Keratinocyte (primary cell): Measurements from ENCODE around the gene PERCC1. TPM values are rescaled to one million over a fixed set of nuclear protein-coding genes. Genes with fewer than 3 reads are reported as not detected.

ENCODE experiments used
- DNase-seq: peaks from one replicate; pipeline ENCODE4 v3.0.0-alpha.2; 2011; ENCODE audit warnings: low read depth, missing footprints, low spot score
- FAIRE-seq: peaks from 2 replicates; lab custom pipeline; 2011; peaks lifted over from hg19 to GRCh38; lab: Jason Lieb, UNC
- H2AFZ ChIP-seq: 2 replicates; pipeline ENCODE4 v1.6.0; 2012; ENCODE audit warnings: low read length, control low read depth, inconsistent platforms; ENCODE audit not compliant: control insufficient read depth
- H3K27ac ChIP-seq: 2 replicates; pipeline ENCODE4 v1.5.1; 2011; ENCODE audit warnings: low read length; ENCODE audit not compliant: control insufficient read depth, insufficient read depth
- H3K27me3 ChIP-seq: 3 replicates; pipeline ENCODE4 v1.6.0; 2011; ENCODE audit warnings: low read length; ENCODE audit not compliant: control insufficient read depth, insufficient read depth; ENCODE audit errors: extremely low read depth
- H3K36me3 ChIP-seq, 2 experiments: 2 replicates in 1 of 2; 3 replicates in 1 of 2; pipeline ENCODE4 v1.5.1; 2011; ENCODE audit warnings: low read length in 2 of 2, mild to moderate bottlenecking in 1 of 2; ENCODE audit not compliant: control insufficient read depth in 2 of 2, insufficient read depth in 2 of 2; ENCODE audit errors: extremely low read depth in 1 of 2
- H3K4me1 ChIP-seq: 3 replicates; pipeline ENCODE4 v1.5.1; 2011; ENCODE audit warnings: low read length; ENCODE audit not compliant: control insufficient read depth, insufficient read depth; ENCODE audit errors: extremely low read depth
- H3K4me2 ChIP-seq: 3 replicates; pipeline ENCODE4 v1.6.0; 2011; ENCODE audit warnings: low read depth, low read length; ENCODE audit not compliant: control insufficient read depth, insufficient read depth; ENCODE audit errors: extremely low read depth
- H3K4me3 ChIP-seq, 3 experiments: fragments of 200-600 bp in 1 of 3; sonication (generic) in 1 of 3; 2 replicates in 2 of 3; 3 replicates in 1 of 3; pipeline ENCODE4 v1.5.1; 2011 to 2016; ENCODE audit warnings: low read length in 3 of 3, mild to moderate bottlenecking in 3 of 3, control low read depth in 2 of 3, inconsistent platforms in 1 of 3, low read depth in 1 of 3, mixed read lengths in 1 of 3, mixed run types in 1 of 3, moderate library complexity in 1 of 3; ENCODE audit not compliant: control insufficient read depth in 2 of 3, insufficient read depth in 2 of 3; ENCODE audit errors: extremely low read depth in 1 of 3
- H3K79me2 ChIP-seq: 2 replicates; pipeline ENCODE4 v1.6.0; 2012; ENCODE audit warnings: low read length; ENCODE audit not compliant: control insufficient read depth, insufficient read depth
- H3K9ac ChIP-seq: 3 replicates; pipeline ENCODE4 v1.6.0; 2011; ENCODE audit warnings: low read length; ENCODE audit not compliant: control insufficient read depth, insufficient read depth; ENCODE audit errors: extremely low read depth
- H3K9me1 ChIP-seq: 3 replicates; pipeline ENCODE4 v1.6.0; 2011; ENCODE audit warnings: low read length; ENCODE audit not compliant: control insufficient read depth, insufficient read depth; ENCODE audit errors: extremely low read depth
- H3K9me3 ChIP-seq: 2 replicates; pipeline ENCODE4 v1.5.1; 2012; ENCODE audit warnings: low read depth, low read length; ENCODE audit not compliant: control insufficient read depth
- H4K20me1 ChIP-seq: 3 replicates; pipeline ENCODE4 v1.6.0; 2011; ENCODE audit warnings: low read length; ENCODE audit not compliant: control insufficient read depth, insufficient read depth; ENCODE audit errors: extremely low read depth
- CTCF ChIP-seq, 3 experiments: IDR thresholded peaks in 1 of 3; conservative IDR thresholded peaks in 1 of 3; optimal IDR thresholded peaks in 1 of 3; 2 replicates in 2 of 3; 3 replicates in 1 of 3; pipeline versions ENCODE3 to v1.5.1; 2011; ENCODE audit warnings: low read length in 3 of 3, mild to moderate bottlenecking in 3 of 3, moderate library complexity in 2 of 3, control low read depth in 1 of 3, inconsistent platforms in 1 of 3; ENCODE audit not compliant: insufficient read depth in 2 of 3; ENCODE audit errors: extremely low read depth in 1 of 3
- EZH2 ChIP-seq: IDR thresholded peaks from one replicate; pipeline ENCODE4 v1.6.1; 2012; ENCODE audit warnings: inconsistent platforms, mild to moderate bottlenecking, low read length, moderate library complexity
- dilution Hi-C: fragments of 300-500 bp; cut with MboI; formaldehyde crosslinking; loops from one replicate; pipeline ENCODE4 v1.7.0; 2020; ENCODE audit warnings: low sequenced_read_pairs; ENCODE audit not compliant: extremely low pct_ligation_motif_present
- polyA plus RNA-seq, 5 experiments: library from polyadenylated mRNA; depleted of rRNA in 3 of 5; stranded (reverse) in 3 of 5; stranded (forward) in 1 of 5; unstranded in 1 of 5; fragments of >200 nt; gene quantifications; 1 replicate in 1 of 5; 2 replicates in 3 of 5; 3 replicates in 1 of 5; pipeline versions ENCODE4 v1.2.1 to v1.2.3, GENCODE V29; 2011 to 2012; ENCODE audit warnings: missing spikeins in 2 of 5, low read depth in 1 of 5, low replicate concordance in 1 of 5

The PERCC1 gene
- polyA plus RNA-seq, 1 donor (not counting 4 experiments of a cell fraction or from before 2014, with no cell fraction given): not detected

GRCh38 chr16:1453316-1453715 is 22.4 kb downstream of the PERCC1 start:
- FAIRE-seq (no peak), DNase-seq (no peak)
- Histone ChIP-seq H2AFZ (no peak overlapping the region), H3K27me3 (no peaks in the 10 kb centered on the region), H3K4me1 (no peaks in the 10 kb centered on the region), H3K27ac (no peak overlapping the region), H3K9me3 (no peaks in the 10 kb centered on the region), H3K36me3 (peaks cover 0 to 29% of the 10 kb centered on the region in 2 experiments), H3K9me1 (no peaks in the 10 kb centered on the region), H3K4me3 (no peak overlapping the region), H3K9ac (no peak overlapping the region), H4K20me1 (no peaks in the 10 kb centered on the region), H3K4me2 (no peak overlapping the region), H3K79me2 (no peaks in the 10 kb centered on the region)
- TF ChIP-seq CTCF (optimal IDR thresholded peaks at IDR 0.05 in 1 of 3, IDR thresholded peaks at IDR 0.05 in 1 of 3, conservative IDR thresholded peaks at IDR 0.05 in 1 of 3; ENCODE audit: extremely low read depth in 1 of 3, insufficient read depth in 2 of 3, low read length in 3 of 3): no peak
- no peak for TF ChIP-seq EZH2
- dilution Hi-C loops: no loop called here

GRCh38 chr16:1454561-1454960 is 23.7 kb downstream of the PERCC1 start:
- DNase-seq (no peak), FAIRE-seq (no peak)
- H3K4me2 ChIP-seq: no peak overlapping the region
- H3K9me1 ChIP-seq: no peaks in the 10 kb centered on the region
- no peaks in the 10 kb centered on the region for H3K79me2 ChIP-seq
- TF ChIP-seq EZH2: no peak
- TF ChIP-seq CTCF (optimal IDR thresholded peaks at IDR 0.05 in 1 of 3, IDR thresholded peaks at IDR 0.05 in 1 of 3, conservative IDR thresholded peaks at IDR 0.05 in 1 of 3; ENCODE audit: extremely low read depth in 1 of 3, insufficient read depth in 2 of 3, low read length in 3 of 3): no peak
- H3K4me3 ChIP-seq: no peak overlapping the region
- no peaks in the 10 kb centered on the region for H3K27me3 ChIP-seq
- no peak overlapping the region for H3K27ac ChIP-seq
- no peak overlapping the region for H2AFZ ChIP-seq
- dilution Hi-C loops: no loop called here
- no peaks in the 10 kb centered on the region for H3K9me3 ChIP-seq
- H4K20me1 ChIP-seq: no peaks in the 10 kb centered on the region
- H3K4me1 ChIP-seq: no peaks in the 10 kb centered on the region
- no peak overlapping the region for H3K9ac ChIP-seq
- peaks cover 0 to 31% of the 10 kb centered on the region in 2 experiments for H3K36me3 ChIP-seq
